ENCODE results near the gene MKNK1. TPM values are rescaled to one million over a fixed set of nuclear protein-coding genes. Genes with fewer than 3 reads are reported as not detected.

Gene MKNK1
- total and polyA plus RNA-seq, 2 of the 4 experiments (the other 2 are of a cell fraction) = 14.3 to 35.2 TPM

GRCh38 chr1:46529031-46529630, 74.9 kb downstream of the MKNK1 start:
- H2AK9ac ChIP-seq (replicated peaks; ENCODE audit: low read depth, low read length, poor library complexity) = no peak overlapping the region
- H3K27ac ChIP-seq (ENCODE audit: insufficient read depth, low read length) = no peak overlapping the region
- no peak overlapping the region for H4K5ac ChIP-seq (ENCODE audit: low read depth, low read length)
- H2BK20ac ChIP-seq (ENCODE audit: low read depth, low read length) = no peak overlapping the region
- H3K9me3 ChIP-seq (ENCODE audit: control insufficient read depth, insufficient read depth, low read length) = no peaks in the 10 kb centered on the region
- H3K23ac ChIP-seq (ENCODE audit: low read depth, low read length) = no peak overlapping the region
- no peaks in the 10 kb centered on the region for H3K9me1 ChIP-seq (ENCODE audit: insufficient read depth, low read length)
- no peak overlapping the region for H2BK15ac ChIP-seq (ENCODE audit: low read depth, low read length)
- dilution Hi-C loops (cut with HindIII; ENCODE audit: low sequenced_read_pairs, unreplicated experiment) (no loop called here), intact Hi-C loops (cut with micrococcal nuclease) (no loop called here), in situ Hi-C loops (cut with MboI; ENCODE audit: low sequenced_read_pairs) (loop anchor here (5.0 kb wide), 3 partner anchors 52 to 122 kb away; no protein-coding TSS in a partner anchor)
- no peak overlapping the region for H2AFZ ChIP-seq (replicated peaks; ENCODE audit: low read length, poor library complexity)
- CTCF ChIA-PET = interaction anchor here (1.0 to 1.6 kb wide), 4 partner anchors 9 to 87 kb away, joined by 3 to 6 read pairs (median 4); no protein-coding TSS in a partner anchor
- H4K91ac ChIP-seq (ENCODE audit: insufficient read depth, low read depth, low read length) = no peak overlapping the region
- no peaks in the 10 kb centered on the region for H3K4me1 ChIP-seq (ENCODE audit: control insufficient read depth, insufficient read depth, low read length)
- H2AK5ac ChIP-seq (ENCODE audit: low read depth, low read length) = no peak overlapping the region
- H3K4ac ChIP-seq (ENCODE audit: low read depth, low read length) = no peak overlapping the region
- H2BK120ac ChIP-seq (ENCODE audit: low read depth, low read length) = no peak overlapping the region
- no peak overlapping the region for H3K18ac ChIP-seq (ENCODE audit: low read depth, low read length)
- WGBS, 2 experiments (ENCODE audit: extremely low coverage in 2 of 2, insufficient read length in 1 of 2) = 38% methylated on average over 2 of the region's 4 CpGs; no CpG with 5 or more reads in 1 of the 2 experiments
- no peaks in the 10 kb centered on the region for H3K36me3 ChIP-seq (ENCODE audit: control insufficient read depth, insufficient read depth, low read length)
- no peak overlapping the region for H3K9ac ChIP-seq (ENCODE audit: low read depth, low read length)
- H3K4me3 ChIP-seq (ENCODE audit: insufficient read depth, low read depth, low read length) = no peak overlapping the region
- no peak overlapping the region for H4K8ac ChIP-seq (ENCODE audit: low read depth in 2 of 2, low read length in 2 of 2)
- peaks cover 64% of the 10 kb centered on the region for H3K27me3 ChIP-seq (ENCODE audit: control insufficient read depth, insufficient read depth, low read length)
- TF ChIP-seq FOS (IDR thresholded peaks at IDR 0.05; ENCODE audit: low read depth, low read length) (no peak), CEBPB (IDR thresholded peaks at IDR 0.05; ENCODE audit: low read depth, low read length) (no peak), POLR2A (IDR thresholded peaks at IDR 0.05; ENCODE audit: low read depth, low read length) (no peak), MAFK (IDR thresholded peaks at IDR 0.05; ENCODE audit: low read depth, low read length) (no peak), SMC3 (IDR thresholded peaks at IDR 0.05; ENCODE audit: low read depth, low read length) (no peak), MXI1 (IDR thresholded peaks at IDR 0.05; ENCODE audit: borderline replicate concordance, low read depth, low read length) (no peak), RFX5 (IDR thresholded peaks at IDR 0.05; ENCODE audit: low read depth, low read length) (no peak), NFE2L2 (IDR thresholded peaks at IDR 0.05; ENCODE audit: low read depth, low read length) (no peak), BHLHE40 (IDR thresholded peaks at IDR 0.05; ENCODE audit: low read depth, low read length) (no peak), MAZ (IDR thresholded peaks at IDR 0.05; ENCODE audit: borderline replicate concordance, low read depth, low read length) (no peak), RCOR1 (IDR thresholded peaks at IDR 0.05; ENCODE audit: insufficient replicate concordance, low read length) (no peak)
- TF ChIP-seq, protein P1, sequence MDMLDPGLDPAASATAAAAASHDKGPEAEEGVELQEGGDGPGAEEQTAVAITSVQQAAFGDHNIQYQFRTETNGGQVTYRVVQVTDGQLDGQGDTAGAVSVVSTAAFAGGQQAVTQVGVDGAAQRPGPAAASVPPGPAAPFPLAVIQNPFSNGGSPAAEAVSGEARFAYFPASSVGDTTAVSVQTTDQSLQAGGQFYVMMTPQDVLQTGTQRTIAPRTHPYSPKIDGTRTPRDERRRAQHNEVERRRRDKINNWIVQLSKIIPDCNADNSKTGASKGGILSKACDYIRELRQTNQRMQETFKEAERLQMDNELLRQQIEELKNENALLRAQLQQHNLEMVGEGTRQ (IDR thresholded peaks at IDR 0.05; ENCODE audit: low read depth, low read length) = no peak
- no peaks in the 10 kb centered on the region for H3K79me1 ChIP-seq (ENCODE audit: low read depth in 1 of 2, low read length in 2 of 2)
- POLR2A ChIA-PET (ENCODE audit: unreplicated experiment) = no interaction called here
- no peak overlapping the region for H3K56ac ChIP-seq (ENCODE audit: extremely low read depth, insufficient read depth, low read length)
- DNase-seq (no peak), ATAC-seq (ENCODE audit: low read depth) (no peak)
- H4K20me1 ChIP-seq (ENCODE audit: insufficient read depth, low read length) = no peaks in the 10 kb centered on the region
- no peak overlapping the region for H3K14ac ChIP-seq (replicated peaks; ENCODE audit: low read depth, low read length)
- H2BK5ac ChIP-seq (ENCODE audit: low read depth, low read length, poor library complexity, severe bottlenecking) = no peak overlapping the region
- no peak overlapping the region for H3K4me2 ChIP-seq (ENCODE audit: low read depth, low read length)
- no TSS peak for BruUV-seq (replicated peaks)

All from IMR-90 (cell line).